ENCODE results near the gene ZNF124.

DNA sequence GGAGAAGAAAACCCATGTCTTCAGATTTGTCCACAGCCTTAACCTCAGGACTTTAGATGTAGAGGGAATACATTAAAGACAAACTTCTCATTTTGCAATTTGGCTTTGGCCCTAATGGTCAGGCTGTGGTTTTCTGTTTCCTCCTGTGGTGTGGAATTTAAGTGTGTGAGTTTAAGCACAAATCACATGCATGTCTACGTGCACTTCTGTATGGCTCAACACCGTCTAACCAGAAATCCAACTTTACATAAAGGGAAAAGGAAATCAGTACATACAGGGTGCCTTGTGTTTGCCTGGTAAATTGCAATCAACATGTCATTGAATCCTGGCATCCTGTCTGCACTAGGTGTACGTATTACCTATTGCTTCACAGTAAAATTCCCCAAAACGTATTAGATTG is 1.2 kb upstream of the ZNF124 start:
- TF ChIP-seq ARNT (IDR thresholded peaks at IDR 0.05) (no peak), SUZ12 (IDR thresholded peaks at IDR 0.05) (no peak), SP1 (IDR thresholded peaks at IDR 0.05) (no peak), TARDBP (IDR thresholded peaks at IDR 0.05) (no peak)
- TF ChIP-seq, protein P1, sequence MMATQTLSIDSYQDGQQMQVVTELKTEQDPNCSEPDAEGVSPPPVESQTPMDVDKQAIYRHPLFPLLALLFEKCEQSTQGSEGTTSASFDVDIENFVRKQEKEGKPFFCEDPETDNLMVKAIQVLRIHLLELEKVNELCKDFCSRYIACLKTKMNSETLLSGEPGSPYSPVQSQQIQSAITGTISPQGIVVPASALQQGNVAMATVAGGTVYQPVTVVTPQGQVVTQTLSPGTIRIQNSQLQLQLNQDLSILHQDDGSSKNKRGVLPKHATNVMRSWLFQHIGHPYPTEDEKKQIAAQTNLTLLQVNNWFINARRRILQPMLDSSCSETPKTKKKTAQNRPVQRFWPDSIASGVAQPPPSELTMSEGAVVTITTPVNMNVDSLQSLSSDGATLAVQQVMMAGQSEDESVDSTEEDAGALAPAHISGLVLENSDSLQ (IDR thresholded peaks at IDR 0.05) = no peak
